Measurements from ENCODE around the gene FEV.
"Not testable (repeated sequence)": the region's sequence is repeated elsewhere in the genome, so short reads cannot be mapped to it uniquely, and the experiment has no call there.

GRCh38 chr2:218931751-218932150, 53.2 kb downstream of the FEV start:
- not testable (repeated sequence) for TF ChIP-seq CTCF (IDR thresholded peaks at IDR 0.05); RARB (CRISPR knock-in tag; IDR thresholded peaks at IDR 0.05); ZC3H11A (IDR thresholded peaks at IDR 0.05); POLR2AphosphoS2 (conservative IDR thresholded peaks at IDR 0.05; ENCODE audit: low read length); CBX8 (IDR thresholded peaks at IDR 0.05); RNF2 (IDR thresholded peaks at IDR 0.05; ENCODE audit: borderline replicate concordance, low read depth); POLR2A (IDR thresholded peaks at IDR 0.05; ENCODE audit: low read length); REST (IDR thresholded peaks at IDR 0.05); EHMT2 (IDR thresholded peaks at IDR 0.05; ENCODE audit: low read depth); RAD21 (conservative IDR thresholded peaks at IDR 0.05 in 1 of 2, IDR thresholded peaks at IDR 0.05 in 1 of 2); MAX (IDR thresholded peaks at IDR 0.05); USF2 (IDR thresholded peaks at IDR 0.05)

Measured in A549 (cell line).